ENCODE data around the gene YAF2.
"Not testable (repeated sequence)": the region's sequence is repeated elsewhere in the genome, so short reads cannot be mapped to it uniquely, and the experiment has no call there.

Gene YAF2

GRCh38 chr12:42196723-42197603 lies 41.1 kb downstream of the YAF2 start:
- no peak for DNase-seq (ENCODE audit: low spot score)

GRCh38 chr12:42192686-42193085 lies 45.4 kb downstream of the YAF2 start:
- no peak for DNase-seq (ENCODE audit: low spot score)

GRCh38 chr12:42192258-42192657 lies 45.8 kb downstream of the YAF2 start:
- no peak for DNase-seq (ENCODE audit: low spot score)

GRCh38 chr12:42190376-42190775 lies 47.7 kb downstream of the YAF2 start:
- DNase-seq (ENCODE audit: low spot score) = no peak

GRCh38 chr12:42188275-42188674 lies 49.8 kb downstream of the YAF2 start:
- DNase-seq (ENCODE audit: low spot score) = not testable (repeated sequence)

GRCh38 chr12:42187799-42188198 lies 50.2 kb downstream of the YAF2 start:
- DNase-seq (ENCODE audit: low spot score) = no peak

GRCh38 chr12:42186793-42187192 lies 51.3 kb downstream of the YAF2 start:
- no peak for DNase-seq (ENCODE audit: low spot score)

- DNase-seq (ENCODE audit: low spot score) = no peak
These were observed 55.7 kb downstream of the YAF2 start for GRCh38 chr12:42182394-42182793.

- no peak for DNase-seq (ENCODE audit: low spot score)
These were observed 57.0 kb downstream of the YAF2 start for GRCh38 chr12:42180990-42181596.

- DNase-seq (ENCODE audit: low spot score) = no peak
These were observed 59.9 kb downstream of the YAF2 start for GRCh38 chr12:42178101-42178500.

- no peak for DNase-seq (ENCODE audit: low spot score)
These were observed 63.1 kb downstream of the YAF2 start for GRCh38 chr12:42174978-42175377.

- no peak for DNase-seq (ENCODE audit: low spot score)
These were observed 64.0 kb downstream of the YAF2 start for GRCh38 chr12:42173961-42174521.

GRCh38 chr12:42172441-42173210 lies 65.4 kb downstream of the YAF2 start:
- no peak for DNase-seq (ENCODE audit: low spot score)

- DNase-seq (ENCODE audit: low spot score) = no peak
These were observed 70.3 kb downstream of the YAF2 start for GRCh38 chr12:42167711-42168110.

GRCh38 chr12:42166501-42166900 lies 71.5 kb downstream of the YAF2 start:
- DNase-seq (ENCODE audit: low spot score) = no peak

GRCh38 chr12:42163913-42164312 lies 74.1 kb downstream of the YAF2 start:
- no peak for DNase-seq (ENCODE audit: low spot score)

GRCh38 chr12:42162965-42163364 lies 75.1 kb downstream of the YAF2 start:
- DNase-seq (ENCODE audit: low spot score) = no peak

- no peak for DNase-seq (ENCODE audit: low spot score)
These were observed 75.9 kb downstream of the YAF2 start for GRCh38 chr12:42162193-42162592.

- no peak for DNase-seq (ENCODE audit: low spot score)
These were observed 76.5 kb downstream of the YAF2 start for GRCh38 chr12:42161529-42161928.

GRCh38 chr12:42156232-42156631 lies 81.8 kb downstream of the YAF2 start:
- no peak for DNase-seq (ENCODE audit: low spot score)

GRCh38 chr12:42145552-42146215 lies 92.4 kb downstream of the YAF2 start:
- no peak for DNase-seq (ENCODE audit: low spot score)

GRCh38 chr12:42145197-42145549 lies 92.9 kb downstream of the YAF2 start:
- DNase-seq (ENCODE audit: low spot score) = no peak

Measured in putamen (tissue), 1 donor.